Measurements from ENCODE around the gene ASB1. TPM values are rescaled to one million over a fixed set of nuclear protein-coding genes. Genes with fewer than 3 reads are reported as not detected.
A peak's percentile ranks its signal among the peaks of the same experiment; 100 is the strongest.

ASB1 gene
- total RNA-seq, 1 experiment from 2014 or later: 24.7 TPM

- Histone ChIP-seq H3K9me3 (replicated peaks) (no peaks in the 10 kb centered on the region), H3K27ac (no peak overlapping the region), H3K4me3 (no peak overlapping the region), H3K36me3 (peaks cover 77% of the 10 kb centered on the region), H3K27me3 (replicated peaks) (no peaks in the 10 kb centered on the region), H3K4me1 (replicated peaks) (no peaks in the 10 kb centered on the region)
- no peak for DNase-seq (ENCODE audit: low read depth in 1 of 2, low spot score in 2 of 2)
Observed at GRCh38 chr2:238450440-238450861, 23.7 kb downstream of the ASB1 start.

- Histone ChIP-seq H3K27me3 (replicated peaks) (no peaks in the 10 kb centered on the region), H3K27ac (no peak overlapping the region), H3K4me3 (no peak overlapping the region), H3K4me1 (replicated peaks) (peaks cover 5% of the 10 kb centered on the region), H3K9me3 (replicated peaks) (no peaks in the 10 kb centered on the region; the same call in 1 of the 2 replicates), H3K36me3 (peaks cover 43% of the 10 kb centered on the region)
- DNase-seq (ENCODE audit: low read depth in 1 of 2, low spot score in 2 of 2): no peak
Observed at GRCh38 chr2:238453842-238454241, 27.1 kb downstream of the ASB1 start.

GRCh38 chr2:238456449-238456848, 29.7 kb downstream of the ASB1 start:
- H3K4me1 ChIP-seq (replicated peaks): peaks cover 5% of the 10 kb centered on the region
- no peaks in the 10 kb centered on the region for H3K27me3 ChIP-seq (replicated peaks)
- peaks cover 17% of the 10 kb centered on the region for H3K36me3 ChIP-seq
- H3K27ac ChIP-seq: no peak overlapping the region
- no peak overlapping the region for H3K4me3 ChIP-seq
- H3K9me3 ChIP-seq (replicated peaks): no peaks in the 10 kb centered on the region; the same call in 1 of the 2 replicates
- no peak for DNase-seq (ENCODE audit: low read depth in 1 of 2, low spot score in 2 of 2)

- peak in 1 of 2 experiments; percentile 14 for DNase-seq (ENCODE audit: low read depth in 1 of 2, low spot score in 2 of 2)
- no peaks in the 10 kb centered on the region for H3K27me3 ChIP-seq (replicated peaks)
- H3K9me3 ChIP-seq (replicated peaks): no peaks in the 10 kb centered on the region; the same call in 1 of the 2 replicates
- H3K4me1 ChIP-seq (replicated peaks): peaks cover 5% of the 10 kb centered on the region
- H3K27ac ChIP-seq: no peak overlapping the region
- peaks cover 9% of the 10 kb centered on the region for H3K36me3 ChIP-seq
- no peak overlapping the region for H3K4me3 ChIP-seq
Observed at GRCh38 chr2:238456970-238457926, 30.5 kb downstream of the ASB1 start.

- H3K9me3 ChIP-seq (replicated peaks): no peaks in the 10 kb centered on the region; the same call in 1 of the 2 replicates
- H3K4me1 ChIP-seq (replicated peaks): peaks cover 5% of the 10 kb centered on the region
- no peak overlapping the region for H3K27ac ChIP-seq
- no peak overlapping the region for H3K4me3 ChIP-seq
- no peak for DNase-seq (ENCODE audit: low read depth in 1 of 2, low spot score in 2 of 2)
- H3K36me3 ChIP-seq: peaks cover 4% of the 10 kb centered on the region; the same call in 1 of the 2 replicates
- H3K27me3 ChIP-seq (replicated peaks): no peaks in the 10 kb centered on the region
Observed at GRCh38 chr2:238457927-238458324, 31.2 kb downstream of the ASB1 start.

GRCh38 chr2:238458651-238459050, 31.9 kb downstream of the ASB1 start:
- DNase-seq (ENCODE audit: low read depth in 1 of 2, low spot score in 2 of 2): no peak

GRCh38 chr2:238459081-238459629, 32.4 kb downstream of the ASB1 start:
- no peak for DNase-seq (ENCODE audit: low read depth in 1 of 2, low spot score in 2 of 2)

More at GRCh38 chr2:238458651-238459050, 31.9 kb downstream of the ASB1 start:
- Histone ChIP-seq H3K36me3 (0 out of 2 replicates have a peak, but pooled peaks cover 3% of the 10 kb centered on the region), H3K4me3 (no peak overlapping the region), H3K9me3 (replicated peaks) (no peaks in the 10 kb centered on the region; the same call in 1 of the 2 replicates), H3K27me3 (replicated peaks) (no peaks in the 10 kb centered on the region), H3K27ac (no peak overlapping the region), H3K4me1 (replicated peaks) (peaks cover 5% of the 10 kb centered on the region)

GRCh38 chr2:238461051-238461450, 34.3 kb downstream of the ASB1 start:
- no peaks in the 10 kb centered on the region; the same call in 1 of the 2 replicates for H3K9me3 ChIP-seq (replicated peaks)
- H3K4me3 ChIP-seq: no peak overlapping the region
- H3K36me3 ChIP-seq: no peaks in the 10 kb centered on the region
- no peak for DNase-seq (ENCODE audit: low read depth in 1 of 2, low spot score in 2 of 2)
- no peaks in the 10 kb centered on the region for H3K27me3 ChIP-seq (replicated peaks)
- peaks cover 5% of the 10 kb centered on the region for H3K4me1 ChIP-seq (replicated peaks)
- H3K27ac ChIP-seq: no peak overlapping the region

More at GRCh38 chr2:238459081-238459629, 32.4 kb downstream of the ASB1 start:
- Histone ChIP-seq H3K4me3 (no peak overlapping the region), H3K27ac (no peak overlapping the region), H3K4me1 (replicated peaks) (peaks cover 5% of the 10 kb centered on the region), H3K27me3 (replicated peaks) (no peaks in the 10 kb centered on the region), H3K9me3 (replicated peaks) (no peaks in the 10 kb centered on the region; the same call in 1 of the 2 replicates), H3K36me3 (no peaks in the 10 kb centered on the region)

GRCh38 chr2:238461491-238461890, 34.8 kb downstream of the ASB1 start:
- H3K27ac ChIP-seq: no peak overlapping the region
- DNase-seq (ENCODE audit: low read depth in 1 of 2, low spot score in 2 of 2): no peak

GRCh38 chr2:238461916-238462315, 35.2 kb downstream of the ASB1 start:
- no peaks in the 10 kb centered on the region for H3K27me3 ChIP-seq (replicated peaks)
- no peak overlapping the region for H3K27ac ChIP-seq
- no peak overlapping the region for H3K4me3 ChIP-seq
- H3K4me1 ChIP-seq (replicated peaks): peaks cover 5% of the 10 kb centered on the region
- DNase-seq (ENCODE audit: low read depth in 1 of 2, low spot score in 2 of 2): no peak
- H3K9me3 ChIP-seq (replicated peaks): no peaks in the 10 kb centered on the region; the same call in 1 of the 2 replicates
- no peaks in the 10 kb centered on the region for H3K36me3 ChIP-seq

More at GRCh38 chr2:238461491-238461890, 34.8 kb downstream of the ASB1 start:
- Histone ChIP-seq H3K4me3 (no peak overlapping the region), H3K9me3 (replicated peaks) (no peaks in the 10 kb centered on the region; the same call in 1 of the 2 replicates), H3K4me1 (replicated peaks) (peaks cover 5% of the 10 kb centered on the region), H3K36me3 (no peaks in the 10 kb centered on the region), H3K27me3 (replicated peaks) (no peaks in the 10 kb centered on the region)

GRCh38 chr2:238462782-238463396, 36.2 kb downstream of the ASB1 start:
- H3K4me1 ChIP-seq (replicated peaks): no peaks in the 10 kb centered on the region
- DNase-seq (ENCODE audit: low read depth in 1 of 2, low spot score in 2 of 2): peak in 1 of 2 experiments; percentile 52
- H3K27ac ChIP-seq: no peak overlapping the region
- H3K27me3 ChIP-seq (replicated peaks): no peaks in the 10 kb centered on the region
- no peaks in the 10 kb centered on the region for H3K9me3 ChIP-seq (replicated peaks)
- H3K4me3 ChIP-seq: no peak overlapping the region
- no peaks in the 10 kb centered on the region for H3K36me3 ChIP-seq

- H3K36me3 ChIP-seq: no peaks in the 10 kb centered on the region
- no peaks in the 10 kb centered on the region for H3K27me3 ChIP-seq (replicated peaks)
- no peak overlapping the region for H3K4me3 ChIP-seq
- H3K4me1 ChIP-seq (replicated peaks): no peaks in the 10 kb centered on the region
- peak in 1 of 2 experiments; percentile 29 for DNase-seq (ENCODE audit: low read depth in 1 of 2, low spot score in 2 of 2)
- 0 out of 2 replicates have a peak, but pooled peaks cover 2% of the 10 kb centered on the region for H3K9me3 ChIP-seq (replicated peaks)
- H3K27ac ChIP-seq: no peak overlapping the region
Observed at GRCh38 chr2:238464389-238464788, 37.7 kb downstream of the ASB1 start.

- H3K36me3 ChIP-seq: no peaks in the 10 kb centered on the region
- H3K27me3 ChIP-seq (replicated peaks): no peaks in the 10 kb centered on the region
- no peak overlapping the region for H3K27ac ChIP-seq
- no peak overlapping the region for H3K4me3 ChIP-seq
- H3K9me3 ChIP-seq (replicated peaks): peaks cover 2% of the 10 kb centered on the region; the same call in 1 of the 2 replicates
- DNase-seq (ENCODE audit: low read depth in 1 of 2, low spot score in 2 of 2): peak in 1 of 2 experiments; percentile 34
- H3K4me1 ChIP-seq (replicated peaks): no peaks in the 10 kb centered on the region
Observed at GRCh38 chr2:238465487-238466242, 38.9 kb downstream of the ASB1 start.

All from SJSA1 (cell line).